Activated T-cell treated with anti-CD3 and anti-CD28 coated beads, Interleukin-2, amount 50 U/mL, for 4 hours (primary cell): ENCODE measurements around the gene UNC13D. TPM values are rescaled to one million over a fixed set of nuclear protein-coding genes. Genes with fewer than 3 reads are reported as not detected.
A peak's percentile ranks its signal among the peaks of the same experiment; 100 is the strongest.
"Not testable (repeated sequence)": the region's sequence is repeated elsewhere in the genome, so short reads cannot be mapped to it uniquely, and the experiment has no call there.

Experiments
- ATAC-seq, 2 donors: fragments of 200-7000 bp; cut with Tn5 transposase; one replicate each; pipeline ENCODE4 v1.10.0; 2021
- DNase-seq: peaks from one replicate; pipeline ENCODE4 v3.0.0-alpha.2; 2020
- H3K27me3 Mint-ChIP-seq: one replicate; pipeline ENCODE4 v1.8.0; 2021; ENCODE audit warnings: low read depth, mixed read lengths
- H3K36me3 Mint-ChIP-seq: one replicate; pipeline ENCODE4 v1.8.0; 2022; ENCODE audit warnings: mixed read lengths; ENCODE audit not compliant: insufficient read depth
- H3K4me1 Mint-ChIP-seq: one replicate; pipeline ENCODE4 v1.8.0; 2021; ENCODE audit warnings: low read depth, mixed read lengths
- H3K4me3 Mint-ChIP-seq: one replicate; pipeline ENCODE4 v1.8.0; 2021; ENCODE audit warnings: mild to moderate bottlenecking, moderate library complexity, mixed read lengths
- H3K9me3 Mint-ChIP-seq: one replicate; pipeline ENCODE4 v1.8.0; 2021; ENCODE audit warnings: mixed read lengths
- total RNA-seq, 3 donors: library from RNA; stranded (reverse); gene quantifications; one replicate each; pipeline ENCODE4 v1.2.1, GENCODE V29; 2021

UNC13D gene
- total RNA-seq, 3 donors from 2014 or later: 122 to 146 (median 124) TPM

DNA sequence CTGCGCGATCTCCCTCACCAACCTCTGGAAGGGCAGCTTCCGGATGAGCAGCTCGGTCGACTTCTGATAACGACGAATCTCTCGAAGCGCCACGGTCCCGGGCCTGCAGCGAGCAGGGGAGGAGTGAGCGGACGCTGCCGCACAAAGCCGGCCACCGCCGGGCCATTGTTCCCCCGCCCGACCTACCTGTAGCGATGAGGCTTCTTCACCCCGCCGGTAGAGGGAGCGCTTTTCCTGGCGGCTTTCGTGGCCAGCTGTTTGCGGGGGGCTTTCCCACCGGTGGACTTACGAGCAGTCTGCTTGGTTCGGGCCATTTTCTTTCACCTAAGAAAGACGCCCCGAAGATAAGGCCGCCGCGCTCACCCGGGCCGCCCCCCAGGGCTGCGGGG lies 65.3 kb downstream of the UNC13D start:
- H3K36me3 Mint-ChIP-seq: peaks cover 34% of the 10 kb centered on the region
- H3K4me3 Mint-ChIP-seq: peak overlapping the region; percentile 96
- no peaks in the 10 kb centered on the region for H3K27me3 Mint-ChIP-seq
- DNase-seq: no peak
- peak in 1 of 2 donors; percentile 0 for ATAC-seq
- no peaks in the 10 kb centered on the region for H3K9me3 Mint-ChIP-seq
- peaks cover 37% of the 10 kb centered on the region for H3K4me1 Mint-ChIP-seq

DNA sequence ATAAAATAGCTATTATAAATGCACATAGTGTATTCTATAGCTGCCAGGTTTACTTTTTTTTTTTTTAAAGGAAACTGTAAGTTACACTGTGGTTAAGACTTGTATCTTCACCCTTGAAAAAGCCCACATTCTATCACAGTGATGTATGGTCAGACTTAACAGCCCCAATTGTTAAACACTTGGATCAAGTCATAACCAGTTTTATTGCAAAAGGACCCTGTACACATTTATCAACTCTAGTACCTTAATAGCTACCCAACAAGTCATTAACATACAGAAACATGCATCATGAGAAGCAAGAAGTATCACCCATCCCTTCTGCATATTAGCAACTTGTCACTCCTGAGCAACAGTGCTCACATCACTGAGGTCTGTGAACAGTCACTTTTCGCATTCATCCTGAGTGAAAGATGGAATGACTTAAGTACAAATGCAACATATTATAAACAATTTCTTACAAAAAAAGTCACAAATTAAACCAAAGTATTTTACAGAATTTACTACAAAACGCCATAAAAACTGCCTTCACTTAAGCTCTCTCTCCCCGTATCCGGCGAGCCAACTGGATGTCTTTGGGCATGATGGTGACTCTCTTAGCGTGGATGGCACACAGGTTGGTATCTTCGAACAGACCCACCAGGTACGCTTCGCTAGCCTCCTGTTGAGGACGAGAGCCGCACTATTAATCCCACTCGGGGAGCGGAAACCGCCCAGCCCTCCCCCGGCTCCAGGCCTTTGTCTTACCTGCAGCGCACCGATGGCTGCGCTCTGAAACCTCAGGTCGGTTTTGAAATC lies 65.9 kb downstream of the UNC13D start:
- not testable (repeated sequence) for ATAC-seq, H3K9me3 Mint-ChIP-seq, DNase-seq, H3K27me3 Mint-ChIP-seq
- Mint-ChIP-seq H3K4me1 (peaks cover 31% of the 10 kb centered on the region), H3K4me3 (peak overlapping the region; percentile 96), H3K36me3 (peaks cover 34% of the 10 kb centered on the region)

DNA sequence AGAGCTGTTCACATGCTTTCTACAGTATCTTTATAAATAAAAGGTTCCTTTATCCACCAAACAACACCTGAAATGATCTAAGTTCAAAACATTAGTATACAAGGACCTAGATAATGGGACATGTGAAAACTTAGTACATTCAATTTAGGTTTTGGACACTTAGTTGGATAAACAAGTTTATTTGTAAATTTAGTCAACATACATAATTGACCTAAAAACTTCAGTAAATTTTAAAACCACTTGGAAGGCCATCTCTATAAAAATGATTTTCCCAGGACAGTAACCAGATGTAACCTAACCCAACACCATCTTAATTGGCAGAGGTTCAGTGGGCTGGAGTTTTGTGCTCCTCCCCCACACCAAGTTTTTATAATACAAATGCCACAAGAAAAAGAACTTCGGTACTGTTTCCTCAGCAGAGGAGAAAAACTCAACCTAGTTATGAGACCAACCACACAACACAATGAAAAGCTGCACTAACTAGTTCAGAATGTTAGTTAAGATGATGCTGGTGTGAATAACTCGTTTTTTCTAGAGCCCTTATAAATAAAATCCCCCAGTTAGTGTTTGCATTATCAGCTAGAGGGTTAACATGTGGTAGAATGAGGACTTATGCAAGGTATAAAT lies 66.8 kb downstream of the UNC13D start:
- peaks cover 26% of the 10 kb centered on the region for H3K4me1 Mint-ChIP-seq
- DNase-seq (no peak), ATAC-seq (no peak)
- no peaks in the 10 kb centered on the region for H3K27me3 Mint-ChIP-seq
- H3K9me3 Mint-ChIP-seq: no peaks in the 10 kb centered on the region
- H3K36me3 Mint-ChIP-seq: peaks cover 34% of the 10 kb centered on the region
- peak overlapping the region; percentile 96 for H3K4me3 Mint-ChIP-seq

Other genes with a start within 250 kb of the UNC13D start
- gene SMIM5, start 211.0 kb downstream of the UNC13D start, total RNA-seq: under 1 TPM in 1 of 3 donors, not detected in 2; 0.24 TPM
- gene RECQL5, start 177.2 kb downstream of the UNC13D start, total RNA-seq: 10 to 100 TPM; 20.7 to 26.1 (median 21.8) TPM
- 100 to 1,000 TPM; 115 to 124 (median 119) TPM for gene SAP30BP, start 177.1 kb downstream of the UNC13D start, total RNA-seq
- 1 to 10 TPM in 2 of 3 donors, under 1 TPM in 1; 0.63 to 2.3 (median 1.6) TPM for gene ITGB4, start 122.9 kb downstream of the UNC13D start, total RNA-seq
- 10 to 100 TPM; 16.9 to 23.5 (median 21.3) TPM for gene GALK1, start 79.2 kb downstream of the UNC13D start, total RNA-seq
- 10 to 100 TPM; 21.0 to 24.5 (median 22.6) TPM for gene UNK, start 59.6 kb downstream of the UNC13D start, total RNA-seq
- 10 to 100 TPM; 31.0 to 47.8 (median 44.5) TPM for gene WBP2, start 10.9 kb upstream of the UNC13D start, total RNA-seq
- gene TRIM47, start 34.2 kb upstream of the UNC13D start, total RNA-seq: 10 to 100 TPM; 12.8 to 18.1 (median 14.5) TPM
- 10 to 100 TPM; 35.3 to 46.9 (median 43.7) TPM for gene TRIM65, start 52.5 kb upstream of the UNC13D start, total RNA-seq
- gene MRPL38, start 60.5 kb upstream of the UNC13D start, total RNA-seq: 100 to 1,000 TPM; 203 to 227 (median 218) TPM
- 10 to 100 TPM; 12.1 to 16.0 (median 12.5) TPM for gene FBF1, start 96.6 kb upstream of the UNC13D start, total RNA-seq
- 10 to 100 TPM; 29.6 to 36.5 (median 32.7) TPM for gene ACOX1, start 134.8 kb upstream of the UNC13D start, total RNA-seq
- 10 to 100 TPM in 2 of 3 donors, 1 to 10 TPM in 1; 9.5 to 11.9 (median 10.8) TPM for gene TEN1, start 134.8 kb upstream of the UNC13D start, total RNA-seq
- 1 to 10 TPM; 3.3 to 5.5 (median 3.8) TPM for gene CDK3, start 156.5 kb upstream of the UNC13D start, total RNA-seq
- gene EVPL, start 182.9 kb upstream of the UNC13D start, total RNA-seq: under 1 TPM; 0.11 to 0.18 (median 0.11) TPM
- gene SRP68, start 228.1 kb upstream of the UNC13D start, total RNA-seq: 100 to 1,000 TPM in 2 of 3 donors, 10 to 100 TPM in 1; 88.4 to 114 (median 105) TPM
- gene GALR2, start 230.4 kb upstream of the UNC13D start, total RNA-seq: 10 to 100 TPM in 2 of 3 donors, 1 to 10 TPM in 1; 6.1 to 12.6 (median 10.2) TPM
- 1 to 10 TPM; 4.9 to 9.7 (median 8.1) TPM for gene ZACN, start 234.8 kb upstream of the UNC13D start, total RNA-seq